ENCODE measurements around the gene SMTNL2.

GRCh38 chr17:4599505-4600281, 15.4 kb downstream of the SMTNL2 start:
- TF ChIP-seq POLR2A (IDR thresholded peaks at IDR 0.05; ENCODE audit: low read depth, low read length): no peak
- TF ChIP-seq RCOR1 (IDR thresholded peaks at IDR 0.05; ENCODE audit: insufficient replicate concordance, low read length): no peak
- TF ChIP-seq SMC3 (IDR thresholded peaks at IDR 0.05; ENCODE audit: low read depth, low read length): no peak
- TF ChIP-seq CTCF (conservative IDR thresholded peaks at IDR 0.05; ENCODE audit: low read depth, low read length): no peak
- TF ChIP-seq MAZ (IDR thresholded peaks at IDR 0.05; ENCODE audit: borderline replicate concordance, low read depth, low read length): no peak
- no peak for TF ChIP-seq MXI1 (IDR thresholded peaks at IDR 0.05; ENCODE audit: borderline replicate concordance, low read depth, low read length)
- TF ChIP-seq MAFK (IDR thresholded peaks at IDR 0.05; ENCODE audit: low read depth, low read length): no peak
- TF ChIP-seq RAD21 (IDR thresholded peaks at IDR 0.05; ENCODE audit: low read length): no peak
- TF ChIP-seq BHLHE40 (IDR thresholded peaks at IDR 0.05; ENCODE audit: low read depth, low read length): no peak

Data from IMR-90 (cell line).